GM08714 (cell line): ENCODE data around the gene NKX1-1.

ENCODE experiments used
- H3K4me3 ChIP-seq: fragments of 200-500 bp; sonication (Bioruptor generic); 2 replicates; pipeline ENCODE4 v1.5.1; 2014; ENCODE audit warnings: mild to moderate bottlenecking, low read length, inconsistent platforms
- ZNF274 ChIP-seq: IDR thresholded peaks from 2 replicates; pipeline ENCODE4 v1.6.1; 2012; ENCODE audit warnings: mild to moderate bottlenecking, low read depth, low read length

NKX1-1 gene

GRCh38 chr4:1411436-1412375 lies 5.5 kb upstream of the NKX1-1 start:
- no peak overlapping the region for H3K4me3 ChIP-seq
- no peak for TF ChIP-seq ZNF274

- no peak overlapping the region for H3K4me3 ChIP-seq
- TF ChIP-seq ZNF274 = no peak
Measured at GRCh38 chr4:1410491-1411325, 4.5 kb upstream of the NKX1-1 start.

- no peak for TF ChIP-seq ZNF274
Measured at GRCh38 chr4:1409491-1410425, 3.5 kb upstream of the NKX1-1 start.

GRCh38 chr4:1409079-1409478 lies 2.8 kb upstream of the NKX1-1 start:
- TF ChIP-seq ZNF274 = no peak
- no peak overlapping the region for H3K4me3 ChIP-seq

More at GRCh38 chr4:1409491-1410425, 3.5 kb upstream of the NKX1-1 start:
- H3K4me3 ChIP-seq = no peak overlapping the region

- no peak for TF ChIP-seq ZNF274
- H3K4me3 ChIP-seq = no peak overlapping the region
Measured at GRCh38 chr4:1408418-1408817, 2.2 kb upstream of the NKX1-1 start.

- H3K4me3 ChIP-seq = no peak overlapping the region
- no peak for TF ChIP-seq ZNF274
Measured at GRCh38 chr4:1407657-1408333, 1.6 kb upstream of the NKX1-1 start.

- no peak for TF ChIP-seq ZNF274
- H3K4me3 ChIP-seq = no peak overlapping the region
Measured at GRCh38 chr4:1406981-1407656, 877 bp upstream of the NKX1-1 start.

GRCh38 chr4:1405636-1406393 lies 427 bp downstream of the NKX1-1 start:
- no peak for TF ChIP-seq ZNF274
- no peak overlapping the region for H3K4me3 ChIP-seq

- TF ChIP-seq ZNF274 = no peak
- H3K4me3 ChIP-seq = no peak overlapping the region
Measured at GRCh38 chr4:1405254-1405635, 997 bp downstream of the NKX1-1 start.

- no peak for TF ChIP-seq ZNF274
- no peak overlapping the region for H3K4me3 ChIP-seq
Measured at GRCh38 chr4:1404573-1405253, 1.5 kb downstream of the NKX1-1 start.
